HFFc6 (cell line): ENCODE results near the gene UGGT2. TPM values are rescaled to one million over a fixed set of nuclear protein-coding genes. Genes with fewer than 3 reads are reported as not detected.

Experiments
- DNase-seq: peaks from one replicate; pipeline ENCODE4 v3.0.0-alpha.2; 2018
- H3K27ac Mint-ChIP-seq: 2 replicates; pipeline ENCODE4 v1.8.0; 2020; ENCODE audit warnings: mild to moderate bottlenecking, mixed read lengths
- H3K27me3 Mint-ChIP-seq: 2 replicates; pipeline ENCODE4 v1.8.0; 2021; ENCODE audit warnings: mild to moderate bottlenecking, moderate library complexity, mixed read lengths; ENCODE audit not compliant: insufficient read depth
- H3K36me3 Mint-ChIP-seq: 2 replicates; pipeline ENCODE4 v1.8.0; 2021; ENCODE audit warnings: low read depth, mixed read lengths
- H3K4me1 Mint-ChIP-seq: 2 replicates; pipeline ENCODE4 v1.8.0; 2020; ENCODE audit warnings: low read depth, mixed read lengths
- H3K4me3 Mint-ChIP-seq: 2 replicates; pipeline ENCODE4 v1.8.0; 2020; ENCODE audit warnings: mild to moderate bottlenecking, moderate library complexity, mixed read lengths
- H3K9me3 Mint-ChIP-seq: 2 replicates; pipeline ENCODE4 v1.8.0; 2020; ENCODE audit warnings: mild to moderate bottlenecking, mixed read lengths
- total RNA-seq, 6 experiments: library from RNA; stranded (reverse); fragmentation: NEBNext Ultra II Directional; extraction: Animal tissue kit (Norgen Biotek cat#: 25700); gene quantifications; 2 replicates in 1 of 6; 3 replicates in 5 of 6; pipeline ENCODE4 v1.2.3, GENCODE V29; 2021
- TF ChIP-seq, protein P1 (sequence below): fragments of 200-600 bp; sonication (generic); IDR thresholded peaks from 2 replicates; pipeline ENCODE4 v1.5.0; 2021; ENCODE audit warnings: antibody characterized with exemption, mild to moderate bottlenecking

The UGGT2 gene
- total RNA-seq, 6 experiments from 2014 or later = 20.4 to 26.9 (median 24.3) TPM

DNA sequence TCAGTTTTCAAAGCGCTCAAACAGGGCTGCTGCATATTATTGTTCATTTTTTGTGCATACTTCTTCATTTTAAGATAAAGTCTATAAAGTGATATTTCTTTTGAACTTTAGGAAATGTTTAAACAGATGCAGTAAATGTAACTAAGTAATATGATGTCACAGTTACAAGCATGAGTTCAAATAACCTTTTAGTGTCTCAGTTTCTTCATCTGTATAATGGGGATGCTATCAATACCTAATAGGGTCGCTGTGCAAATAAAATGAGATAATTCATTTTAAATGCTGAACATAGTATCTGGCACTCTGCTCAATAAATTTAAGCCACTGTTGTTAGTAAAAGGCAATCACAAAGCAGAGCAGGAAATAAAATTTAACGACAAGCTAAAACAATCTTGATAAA is 97.5 kb downstream of the UGGT2 start:
- no peaks in the 10 kb centered on the region for H3K4me1 Mint-ChIP-seq
- TF ChIP-seq, protein P1, sequence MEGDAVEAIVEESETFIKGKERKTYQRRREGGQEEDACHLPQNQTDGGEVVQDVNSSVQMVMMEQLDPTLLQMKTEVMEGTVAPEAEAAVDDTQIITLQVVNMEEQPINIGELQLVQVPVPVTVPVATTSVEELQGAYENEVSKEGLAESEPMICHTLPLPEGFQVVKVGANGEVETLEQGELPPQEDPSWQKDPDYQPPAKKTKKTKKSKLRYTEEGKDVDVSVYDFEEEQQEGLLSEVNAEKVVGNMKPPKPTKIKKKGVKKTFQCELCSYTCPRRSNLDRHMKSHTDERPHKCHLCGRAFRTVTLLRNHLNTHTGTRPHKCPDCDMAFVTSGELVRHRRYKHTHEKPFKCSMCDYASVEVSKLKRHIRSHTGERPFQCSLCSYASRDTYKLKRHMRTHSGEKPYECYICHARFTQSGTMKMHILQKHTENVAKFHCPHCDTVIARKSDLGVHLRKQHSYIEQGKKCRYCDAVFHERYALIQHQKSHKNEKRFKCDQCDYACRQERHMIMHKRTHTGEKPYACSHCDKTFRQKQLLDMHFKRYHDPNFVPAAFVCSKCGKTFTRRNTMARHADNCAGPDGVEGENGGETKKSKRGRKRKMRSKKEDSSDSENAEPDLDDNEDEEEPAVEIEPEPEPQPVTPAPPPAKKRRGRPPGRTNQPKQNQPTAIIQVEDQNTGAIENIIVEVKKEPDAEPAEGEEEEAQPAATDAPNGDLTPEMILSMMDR = no peak
- peaks cover 11% of the 10 kb centered on the region for H3K9me3 Mint-ChIP-seq
- H3K27me3 Mint-ChIP-seq = no peaks in the 10 kb centered on the region
- H3K4me3 Mint-ChIP-seq = no peak overlapping the region
- peaks cover 23% of the 10 kb centered on the region for H3K36me3 Mint-ChIP-seq
- DNase-seq = no peak
- H3K27ac Mint-ChIP-seq = no peak overlapping the region

DNA sequence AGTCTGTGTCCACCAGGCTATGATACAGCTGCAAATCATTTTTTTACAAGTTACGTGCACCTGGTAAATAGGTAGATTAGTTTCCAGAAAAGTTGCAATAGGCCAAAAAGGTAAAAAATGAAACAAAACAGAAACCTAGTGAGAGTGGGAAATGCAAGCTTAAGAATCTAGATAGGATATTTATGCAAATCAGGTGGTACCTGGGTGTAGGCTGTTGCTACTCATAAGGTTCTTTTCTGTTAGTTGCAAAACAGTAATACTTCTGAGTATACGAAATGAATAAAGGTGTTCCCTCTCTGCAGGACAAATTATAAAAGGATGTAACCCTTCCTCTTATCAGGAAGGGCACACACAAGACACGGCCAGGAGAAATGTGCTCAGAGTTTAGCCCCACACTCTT is 97.9 kb downstream of the UGGT2 start:
- no peaks in the 10 kb centered on the region for H3K4me1 Mint-ChIP-seq
- H3K36me3 Mint-ChIP-seq = peaks cover 18% of the 10 kb centered on the region
- no peak overlapping the region for H3K4me3 Mint-ChIP-seq
- peaks cover 7% of the 10 kb centered on the region for H3K9me3 Mint-ChIP-seq
- no peak overlapping the region for H3K27ac Mint-ChIP-seq
- DNase-seq = no peak
- TF ChIP-seq, protein P1 = no peak
- no peaks in the 10 kb centered on the region for H3K27me3 Mint-ChIP-seq

DNA sequence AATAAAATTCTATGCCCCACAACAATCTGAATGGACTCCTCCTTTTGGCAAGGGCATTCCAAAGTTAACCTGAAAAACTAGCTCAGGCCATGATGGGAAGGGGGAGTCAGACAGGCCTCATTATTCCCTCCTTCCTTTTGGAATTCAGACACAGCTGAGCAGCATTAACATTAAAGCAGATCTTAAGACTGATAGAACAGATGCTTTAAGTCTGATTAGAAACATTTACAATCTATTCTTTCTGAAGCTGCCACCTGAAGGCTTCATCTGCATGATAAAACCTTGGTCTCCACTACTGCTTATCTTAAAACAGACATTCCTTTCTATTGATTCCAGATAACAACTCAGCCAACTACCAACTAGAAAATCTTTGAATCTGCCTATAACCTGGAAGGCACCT is 98.9 kb downstream of the UGGT2 start:
- DNase-seq = no peak
- Mint-ChIP-seq H3K27ac (no peak overlapping the region), H3K9me3 (no peaks in the 10 kb centered on the region), H3K4me3 (no peak overlapping the region), H3K36me3 (peaks cover 9% of the 10 kb centered on the region), H3K4me1 (no peaks in the 10 kb centered on the region), H3K27me3 (no peaks in the 10 kb centered on the region)
- TF ChIP-seq, protein P1 = no peak

DNA sequence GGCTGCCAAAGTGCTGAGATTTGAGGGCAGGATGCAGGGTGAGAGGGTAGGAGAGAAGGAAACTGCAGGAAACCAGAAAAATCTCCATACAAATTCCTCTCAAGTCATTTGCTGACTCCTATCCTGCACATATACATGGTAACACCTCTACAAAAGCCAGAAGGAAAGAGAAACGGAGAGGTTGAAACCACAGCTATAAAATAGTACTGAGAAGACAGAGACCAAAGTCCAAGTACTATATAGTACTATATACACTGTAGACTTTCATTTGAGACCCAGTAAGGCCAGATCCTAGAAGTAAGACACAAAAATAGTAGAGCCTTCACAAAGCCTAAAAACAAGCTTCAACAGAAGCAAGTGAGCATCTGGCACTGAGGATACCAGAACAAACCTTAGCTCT is 103.1 kb downstream of the UGGT2 start:
- Mint-ChIP-seq H3K4me1 (no peaks in the 10 kb centered on the region), H3K27me3 (no peaks in the 10 kb centered on the region), H3K27ac (no peak overlapping the region), H3K36me3 (peaks cover 4% of the 10 kb centered on the region; the same call in 1 of the 2 replicates), H3K9me3 (no peaks in the 10 kb centered on the region), H3K4me3 (no peak overlapping the region)
- TF ChIP-seq, protein P1 = no peak
- DNase-seq = no peak

DNA sequence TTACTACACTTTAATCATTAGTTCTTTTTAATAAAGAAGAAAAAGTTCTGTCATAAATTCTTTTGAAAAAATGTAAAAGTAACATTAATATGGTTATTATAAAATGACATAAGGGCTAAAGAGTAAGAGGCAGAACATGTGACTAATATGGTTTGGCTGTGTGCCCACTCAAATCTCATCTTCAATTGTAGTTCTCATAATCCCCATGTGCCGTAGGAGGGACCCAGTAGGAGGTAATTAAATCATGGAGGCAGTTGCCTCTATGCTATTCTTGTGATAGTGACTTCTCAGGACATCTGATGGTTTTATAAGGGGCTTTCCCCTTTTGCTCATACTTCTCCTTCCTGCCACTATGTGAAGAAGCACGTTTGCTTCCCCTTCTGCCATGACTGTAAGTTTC is 104.5 kb downstream of the UGGT2 start:
- Mint-ChIP-seq H3K27me3 (no peaks in the 10 kb centered on the region), H3K4me1 (no peaks in the 10 kb centered on the region), H3K27ac (no peak overlapping the region), H3K36me3 (peaks cover 4% of the 10 kb centered on the region; the same call in 1 of the 2 replicates), H3K9me3 (no peaks in the 10 kb centered on the region), H3K4me3 (no peak overlapping the region)
- no peak for DNase-seq
- TF ChIP-seq, protein P1 = no peak
